Natural killer cell (primary cell): Measurements from ENCODE around the gene DCDC2B. TPM values are rescaled to one million over a fixed set of nuclear protein-coding genes. Genes with fewer than 3 reads are reported as not detected.
A peak's percentile ranks its signal among the peaks of the same experiment; 100 is the strongest.

ENCODE experiments used
- ATAC-seq, 3 donors: fragments of 150-1000 bp in 2 of 3; fragments of 200-7000 bp in 1 of 3; cut with Tn5 transposase; 1 replicate in 1 of 3; 2 replicates in 2 of 3; pipeline ENCODE4 v1.10.0; 2021; ENCODE audit warnings: mild to moderate bottlenecking in 2 of 3, moderate library complexity in 2 of 3
- DNase-seq, 2 donors: peaks; one replicate each; pipeline versions ENCODE4 v3.0.0 to v3.0.0-alpha.2; 2013 to 2021; ENCODE audit warnings: mixed read lengths in 1 of 2
- H3K27ac ChIP-seq: one replicate; pipeline ENCODE4 v1.5.1; 2013; ENCODE audit warnings: mild to moderate bottlenecking, low read length
- H3K27me3 ChIP-seq: one replicate; pipeline ENCODE4 v1.6.1; 2013; ENCODE audit warnings: low read length; ENCODE audit not compliant: control insufficient read depth, insufficient read depth
- H3K36me3 ChIP-seq: one replicate; pipeline ENCODE4 v1.6.1; 2013; ENCODE audit warnings: low read length; ENCODE audit not compliant: control insufficient read depth, insufficient read depth
- H3K4me1 ChIP-seq: one replicate; pipeline ENCODE4 v1.6.1; 2013; ENCODE audit warnings: low read length; ENCODE audit not compliant: control insufficient read depth, insufficient read depth
- H3K4me3 ChIP-seq: one replicate; pipeline ENCODE4 v1.5.1; 2013; ENCODE audit warnings: low read length
- H3K9me3 ChIP-seq: one replicate; pipeline ENCODE4 v1.6.1; 2013; ENCODE audit warnings: low read length; ENCODE audit not compliant: control insufficient read depth, insufficient read depth
- H3K27ac Mint-ChIP-seq, 2 donors: one replicate each; pipeline ENCODE4 v1.8.0; 2022; ENCODE audit warnings: mild to moderate bottlenecking in 2 of 2, mixed read lengths in 2 of 2, moderate library complexity in 1 of 2
- H3K27me3 Mint-ChIP-seq, 2 donors: one replicate each; pipeline ENCODE4 v1.8.0; 2022; ENCODE audit warnings: low read depth in 2 of 2, mixed read lengths in 2 of 2
- H3K36me3 Mint-ChIP-seq: one replicate; pipeline ENCODE4 v1.8.0; 2022; ENCODE audit warnings: mixed read lengths
- H3K4me1 Mint-ChIP-seq, 2 donors: one replicate each; pipeline ENCODE4 v1.8.0; 2022; ENCODE audit warnings: mixed read lengths in 2 of 2
- H3K4me3 Mint-ChIP-seq: one replicate; pipeline ENCODE4 v1.8.0; 2022; ENCODE audit warnings: mild to moderate bottlenecking, moderate library complexity, mixed read lengths
- H3K9me3 Mint-ChIP-seq, 2 donors: one replicate each; pipeline ENCODE4 v1.8.0; 2022; ENCODE audit warnings: mixed read lengths in 2 of 2
- CTCF ChIP-seq: fragments of 200-600 bp; IDR thresholded peaks from one replicate; pipeline ENCODE4 v1.8.0; 2022; ENCODE audit warnings: antibody characterized with exemption
- WGBS: methylation state at CpG from one replicate; pipeline ENCODE4 v1.1.7; 2013; ENCODE audit warnings: missing lambda C conversion rate; ENCODE audit not compliant: insufficient coverage; 5-methylcytosine and 5-hydroxymethylcytosine counted together
- intact Hi-C: fragments of 100-400 bp; cut with micrococcal nuclease; formaldehyde crosslinking; loops from one replicate; pipeline ENCODE4 v1.14.2; 2022
- total RNA-seq, 4 donors: library from RNA; stranded (reverse); fragments of 120-200 nt in 1 of 4; gene quantifications; one replicate each; pipeline versions ENCODE4 v1.2.3 to v1.2.4, GENCODE V29; 2013 to 2022

The DCDC2B gene
- total RNA-seq, 3 donors from 2014 or later (not counting 1 experiment from before 2014, with no cell fraction given), result not detected

- intact Hi-C loops, result no loop called here
- Mint-ChIP-seq H3K27ac (peak within 1 kb of the TSS; percentile 93 to 98), H3K36me3 (no peaks in the 10 kb centered on the region), H3K4me3 (peak within 1 kb of the TSS; percentile 85), H3K4me1 (peaks cover 32 to 45% of the 10 kb centered on the region in 2 donors), H3K9me3 (no peaks in the 10 kb centered on the region), H3K27me3 (no peaks in the 10 kb centered on the region)
- peak; percentile 83 to 95 for DNase-seq
- ATAC-seq, result peak; percentile 66 to 78 (median 74)
- no peaks in the 10 kb centered on the region for H3K27me3 ChIP-seq
- H3K27ac ChIP-seq, result peak within 1 kb of the TSS; percentile 50
- 5% methylated on average over 77 of the region's 77 CpGs for WGBS
- H3K4me3 ChIP-seq, result peak within 1 kb of the TSS; percentile 64
- no peak for TF ChIP-seq CTCF
- peaks cover 9% of the 10 kb centered on the region for H3K36me3 ChIP-seq
- H3K4me1 ChIP-seq, result peaks cover 51% of the 10 kb centered on the region
- no peaks in the 10 kb centered on the region for H3K9me3 ChIP-seq
These were observed 3.2 kb upstream of the DCDC2B start, which contains the start of gene IQCC for GRCh38 chr1:32205401-32206370. Gene IQCC (plus strand): TSS chr1:32205671. CDS start chr1:32205682, 11 bp downstream.

DNA sequence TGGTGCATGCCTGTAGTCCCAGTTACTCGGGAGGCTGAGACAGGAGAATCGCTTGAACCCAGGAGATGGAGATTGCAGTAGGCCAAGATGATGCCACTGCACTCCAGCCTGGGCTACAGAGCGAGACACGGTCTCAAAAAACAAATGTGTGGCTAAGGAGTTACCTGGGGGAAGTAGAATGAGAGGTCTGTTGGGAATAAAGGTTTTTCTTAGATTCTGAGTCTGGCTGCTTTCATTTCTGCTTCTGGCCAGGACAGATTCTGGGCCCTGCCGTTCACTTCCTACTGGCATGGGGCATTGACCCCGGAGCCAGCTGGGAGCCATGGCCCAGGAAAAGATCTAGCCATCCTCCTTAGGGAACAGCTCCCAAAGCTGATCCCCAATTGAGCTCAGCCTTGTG is 420 bp upstream of the DCDC2B start:
- peaks cover 9% of the 10 kb centered on the region for H3K36me3 ChIP-seq
- intact Hi-C loops, result no loop called here
- H3K4me3 ChIP-seq, result no peak overlapping the region
- H3K27ac ChIP-seq, result no peak overlapping the region
- DNase-seq (no peak), ATAC-seq (no peak)
- TF ChIP-seq CTCF, result no peak
- peaks cover 28% of the 10 kb centered on the region for H3K4me1 ChIP-seq
- H3K36me3 Mint-ChIP-seq, result no peaks in the 10 kb centered on the region
- peaks cover 13 to 25% of the 10 kb centered on the region in 2 donors for H3K4me1 Mint-ChIP-seq
- H3K9me3 ChIP-seq, result no peaks in the 10 kb centered on the region
- no peaks in the 10 kb centered on the region for H3K9me3 Mint-ChIP-seq
- no peak overlapping the region for H3K27ac Mint-ChIP-seq
- WGBS, result 81% methylated on average over 6 of the region's 6 CpGs
- no peak overlapping the region for H3K4me3 Mint-ChIP-seq
- H3K27me3 Mint-ChIP-seq, result no peaks in the 10 kb centered on the region
- H3K27me3 ChIP-seq, result no peaks in the 10 kb centered on the region

DNA sequence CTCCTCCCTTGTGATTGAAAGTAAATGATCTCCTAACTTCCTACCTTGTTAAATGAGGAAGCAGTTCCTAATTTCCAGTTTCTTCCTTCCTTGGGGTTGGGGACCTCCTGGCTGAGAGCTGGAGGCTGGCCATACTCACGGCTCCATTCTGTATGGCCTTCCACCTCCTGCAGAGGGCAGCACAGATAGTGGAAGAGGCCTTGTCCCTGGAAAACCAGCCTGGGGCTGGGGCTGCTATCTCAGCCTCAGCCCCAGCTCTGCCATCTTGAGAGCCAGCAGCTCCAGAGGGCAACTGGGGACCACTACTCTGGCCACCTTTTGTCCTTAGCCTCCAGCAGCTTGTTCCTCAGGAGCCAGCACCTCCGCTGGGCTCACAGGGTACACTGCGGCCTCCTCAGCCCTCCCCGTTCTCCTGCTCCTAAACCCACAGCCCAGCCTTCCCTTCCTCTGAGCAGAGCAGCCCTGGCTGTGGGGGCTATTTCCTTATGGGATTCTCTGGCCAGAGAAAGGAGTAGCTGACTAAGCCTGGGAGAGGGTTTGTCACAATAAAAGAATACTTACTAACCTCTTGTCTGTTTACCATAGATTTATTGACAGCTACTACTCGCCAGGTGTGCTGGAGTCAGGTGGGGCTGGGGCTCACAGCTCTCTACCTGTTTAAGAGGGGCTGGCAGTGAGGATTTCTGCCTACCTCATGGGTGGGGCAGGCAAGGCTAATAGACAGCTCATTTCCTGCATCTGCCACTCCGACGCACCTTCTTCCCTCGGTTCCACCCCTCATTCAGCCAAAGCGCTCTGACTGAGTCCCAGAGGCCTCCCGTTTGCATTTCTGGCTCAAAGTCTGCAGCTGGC is 7.0 kb downstream of the DCDC2B start:
- no peaks in the 10 kb centered on the region for H3K9me3 ChIP-seq
- H3K4me1 ChIP-seq, result peaks cover 6% of the 10 kb centered on the region
- peak; percentile 35 to 79 for DNase-seq
- 88% methylated on average over 10 of the region's 10 CpGs for WGBS
- H3K27ac ChIP-seq, result no peak overlapping the region
- peak; percentile 73 to 99 (median 92) for ATAC-seq
- no peak overlapping the region for H3K27ac Mint-ChIP-seq
- peaks cover 35% of the 10 kb centered on the region for H3K36me3 ChIP-seq
- H3K36me3 Mint-ChIP-seq, result no peaks in the 10 kb centered on the region
- peak; percentile 74 for TF ChIP-seq CTCF
- no peaks in the 10 kb centered on the region for H3K27me3 Mint-ChIP-seq
- peaks cover 5% of the 10 kb centered on the region in 2 donors for H3K4me1 Mint-ChIP-seq
- H3K27me3 ChIP-seq, result no peaks in the 10 kb centered on the region
- intact Hi-C loops, result loop anchor here (1.0 to 5.0 kb wide), 2 partner anchors 36 to 198 kb away; partner anchors contain the start of gene LCK
- no peak overlapping the region for H3K4me3 Mint-ChIP-seq
- no peaks in the 10 kb centered on the region for H3K9me3 Mint-ChIP-seq
- no peak overlapping the region for H3K4me3 ChIP-seq
